NCI-H510A (cell line): Measurements from ENCODE around the gene CD47.

ENCODE experiments used
- DNase-seq: peaks from one replicate; lab custom pipeline; 2025; lab: John Stamatoyannopoulos, UW

CD47 gene

DNA sequence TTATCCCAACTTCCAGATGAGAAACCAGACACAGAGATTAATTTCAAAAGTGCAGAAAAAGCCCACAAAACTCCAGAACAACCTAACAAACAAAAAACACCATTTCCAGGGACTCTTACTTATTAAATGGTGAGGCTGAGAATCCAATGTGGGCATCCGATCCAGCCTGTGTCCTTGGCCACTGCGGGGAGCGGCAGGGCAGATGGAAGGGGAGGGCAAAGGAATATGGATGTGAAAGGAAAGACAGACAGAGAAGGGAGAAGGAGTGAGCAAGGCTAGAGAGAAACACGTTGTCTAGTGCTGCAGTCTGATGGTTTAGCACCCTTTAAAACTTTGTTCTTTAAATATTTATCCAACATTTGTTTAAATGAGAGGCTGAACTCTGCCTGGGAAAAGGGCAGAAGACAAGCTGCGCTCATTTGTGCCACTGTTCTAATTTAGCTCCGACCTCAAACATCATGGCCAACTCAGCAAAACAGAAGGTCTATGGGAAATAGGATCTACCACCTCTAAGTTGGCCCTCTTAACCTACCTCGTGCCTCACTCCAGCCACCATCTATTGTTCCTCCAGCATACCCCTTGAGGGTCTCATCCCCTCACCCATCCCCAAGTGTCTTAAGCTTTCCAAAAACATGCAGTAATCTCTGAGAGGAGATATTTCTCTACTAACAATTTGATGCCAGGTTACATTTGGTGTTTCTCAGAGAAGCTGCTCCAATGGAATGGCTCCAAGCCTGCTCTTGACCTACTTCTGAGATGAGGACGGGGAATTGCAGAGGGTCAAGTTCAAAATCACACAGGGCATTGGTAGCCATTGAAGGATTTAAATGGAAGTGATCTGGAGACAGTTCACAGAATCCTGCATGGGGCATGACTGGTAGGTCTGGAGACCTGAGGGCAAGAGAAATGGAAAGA lies 77.4 kb downstream of the CD47 start:
- no peak for DNase-seq

DNA sequence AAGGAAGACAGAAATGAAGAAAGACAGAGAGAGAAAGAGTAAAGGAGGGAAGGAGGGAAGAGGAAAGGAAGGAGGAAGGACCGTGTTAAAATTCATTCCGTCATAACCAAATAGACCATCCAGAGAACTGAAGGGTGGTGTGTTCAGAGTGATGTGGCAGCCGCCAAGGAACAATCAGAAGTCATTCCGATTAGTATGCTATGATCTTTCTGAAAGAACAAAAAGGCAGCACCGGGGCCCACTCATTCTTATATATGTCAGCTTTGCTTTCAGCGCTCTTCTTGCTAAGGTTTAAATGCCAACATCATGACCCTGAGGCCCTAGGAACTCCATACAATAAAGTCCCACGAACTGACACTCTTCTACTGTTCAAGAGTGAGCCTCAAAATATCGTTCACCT lies 78.5 kb downstream of the CD47 start:
- no peak for DNase-seq

DNA sequence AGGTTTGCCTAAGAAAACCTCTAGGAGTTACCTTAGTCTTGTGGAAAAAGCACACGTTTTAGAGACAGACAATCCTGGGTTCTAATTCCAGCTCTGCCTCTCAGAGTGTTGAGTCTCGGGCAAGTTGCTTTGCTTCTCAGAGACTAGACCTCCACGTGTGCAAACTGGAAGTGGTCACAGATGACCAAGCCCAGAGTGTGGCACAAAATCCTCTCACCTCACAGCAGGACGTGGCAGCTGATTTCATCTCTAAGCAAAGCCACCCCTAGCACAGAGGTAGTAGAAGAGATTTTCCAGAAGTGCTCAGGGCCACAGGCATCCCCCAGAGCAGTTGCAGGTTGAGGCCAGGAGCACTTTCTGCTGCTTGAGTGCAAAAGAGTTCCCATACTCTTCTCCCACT lies 79.2 kb downstream of the CD47 start:
- no peak for DNase-seq

DNA sequence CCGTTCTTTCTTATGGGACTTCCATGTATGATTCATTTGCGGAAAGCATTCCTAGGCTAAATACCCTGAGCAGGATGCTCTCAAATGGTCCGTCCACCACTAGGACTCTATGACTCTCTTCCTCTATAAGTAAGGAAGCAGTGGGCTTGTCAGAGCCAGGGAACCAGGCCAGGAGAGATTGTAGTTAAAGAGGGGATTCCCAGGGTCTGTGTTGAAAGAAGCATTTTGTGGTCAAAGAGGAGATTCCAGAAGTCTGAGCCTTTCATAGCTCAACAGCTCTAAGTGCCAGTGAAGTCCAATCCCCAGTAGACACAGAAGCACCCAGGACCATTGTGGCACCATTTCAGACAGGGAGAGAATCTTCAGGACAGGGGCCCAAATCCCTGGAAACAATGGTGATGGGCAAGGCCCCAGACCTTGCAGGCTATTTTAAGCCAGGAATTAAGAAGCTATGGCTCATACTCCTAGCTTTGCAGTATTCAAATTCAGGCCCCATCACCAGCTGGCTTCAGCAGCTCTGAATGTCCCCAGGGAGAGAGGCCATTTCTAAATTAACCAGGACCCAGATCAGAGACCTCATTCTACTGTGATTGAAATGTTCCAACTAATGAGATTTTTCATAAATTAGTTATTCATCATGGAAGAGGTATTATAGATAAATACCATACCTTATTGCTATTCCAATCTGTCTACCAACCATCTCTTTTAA lies 81.7 kb downstream of the CD47 start:
- no peak for DNase-seq

DNA sequence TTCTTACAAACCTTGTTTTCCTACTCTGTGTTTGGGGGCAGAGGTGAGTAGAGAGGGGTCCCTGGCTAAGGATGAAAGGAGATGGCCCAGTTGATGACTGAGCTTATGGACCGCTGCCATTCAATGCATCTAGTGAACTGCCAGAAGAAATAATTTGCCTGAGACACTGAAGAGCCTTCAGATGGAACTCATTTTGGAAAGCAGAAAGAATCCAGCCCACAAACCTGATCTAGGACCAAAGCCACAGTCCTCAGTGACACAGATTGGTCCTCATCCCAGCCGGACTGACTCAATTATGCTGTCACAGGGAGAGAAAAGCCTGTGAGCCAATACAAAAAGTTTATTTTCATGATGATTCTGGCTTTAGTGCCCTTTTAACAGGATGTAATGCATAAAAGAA lies 82.7 kb downstream of the CD47 start:
- no peak for DNase-seq

DNA sequence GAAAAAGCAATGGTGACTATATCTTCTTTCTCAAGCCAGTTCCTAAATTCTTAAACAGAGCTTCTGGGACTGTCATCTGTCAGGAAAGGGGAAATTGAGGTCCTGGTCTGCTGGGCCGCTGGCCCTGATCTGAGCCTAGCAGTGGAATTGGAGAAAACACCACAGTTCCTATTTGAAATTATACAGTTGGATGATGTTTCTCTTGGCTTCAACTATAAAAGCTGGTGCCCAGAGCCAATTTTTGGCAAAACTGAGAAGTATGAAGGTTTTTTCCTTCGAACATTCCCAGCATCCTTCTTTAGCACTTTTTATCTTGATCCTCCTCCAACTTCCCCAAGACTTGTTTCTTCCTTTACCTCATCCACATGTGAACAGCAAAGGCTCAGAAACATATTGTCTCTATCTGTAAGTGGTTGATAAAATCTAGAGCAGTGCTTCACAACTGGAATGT lies 83.9 kb downstream of the CD47 start:
- no peak for DNase-seq

DNA sequence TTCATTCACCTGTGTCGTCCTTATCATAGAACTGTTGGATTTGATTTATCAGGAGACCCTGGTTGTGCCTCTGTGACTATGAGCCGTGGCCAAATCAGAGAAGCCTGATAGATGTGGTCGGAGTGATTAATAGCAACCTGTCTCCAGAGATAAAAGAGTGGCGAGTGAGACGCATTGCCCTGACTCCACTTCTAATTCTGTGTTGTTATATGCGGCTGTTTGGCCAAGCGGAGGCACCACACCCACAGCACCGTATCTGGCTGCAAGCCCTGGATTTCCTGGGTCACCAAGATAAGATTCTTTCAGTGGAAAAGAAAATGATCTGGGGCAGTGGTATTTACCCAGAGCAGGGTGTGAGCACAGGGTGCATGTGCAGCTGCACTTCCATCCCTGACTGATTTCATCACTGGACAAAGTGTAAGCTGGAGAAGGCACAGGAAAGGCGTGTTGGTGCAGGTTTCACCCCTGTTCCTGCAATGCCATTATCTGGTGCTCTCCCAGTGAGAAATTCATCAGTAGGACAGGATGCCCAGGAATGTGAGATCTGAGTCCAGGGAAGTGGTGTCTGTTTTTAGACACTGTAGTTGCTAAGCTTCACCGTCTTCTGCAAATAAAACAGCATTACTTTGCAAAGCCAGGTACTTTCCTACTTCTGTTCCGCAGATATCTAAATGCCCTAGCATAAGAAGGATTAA lies 84.6 kb downstream of the CD47 start:
- no peak for DNase-seq

DNA sequence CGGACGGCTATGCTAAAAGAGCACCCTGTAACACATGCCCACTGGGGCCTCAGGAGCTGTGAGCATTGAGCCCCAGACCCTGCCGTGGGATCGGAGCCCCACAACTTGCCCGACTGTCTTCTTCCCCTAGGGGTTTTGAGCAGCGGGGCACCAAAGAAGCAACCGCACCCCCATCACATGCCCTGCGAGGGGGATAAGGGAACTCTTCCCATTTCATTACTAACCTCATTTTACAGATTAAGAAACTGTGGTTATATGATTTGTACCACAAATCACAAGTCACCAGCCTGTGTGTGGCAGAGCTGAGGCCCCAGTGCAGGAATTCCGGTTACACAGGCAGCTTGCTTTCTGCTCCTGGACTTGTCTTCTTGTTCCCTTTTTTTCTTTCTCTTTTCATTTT lies 86.2 kb downstream of the CD47 start:
- DNase-seq, result no peak

DNA sequence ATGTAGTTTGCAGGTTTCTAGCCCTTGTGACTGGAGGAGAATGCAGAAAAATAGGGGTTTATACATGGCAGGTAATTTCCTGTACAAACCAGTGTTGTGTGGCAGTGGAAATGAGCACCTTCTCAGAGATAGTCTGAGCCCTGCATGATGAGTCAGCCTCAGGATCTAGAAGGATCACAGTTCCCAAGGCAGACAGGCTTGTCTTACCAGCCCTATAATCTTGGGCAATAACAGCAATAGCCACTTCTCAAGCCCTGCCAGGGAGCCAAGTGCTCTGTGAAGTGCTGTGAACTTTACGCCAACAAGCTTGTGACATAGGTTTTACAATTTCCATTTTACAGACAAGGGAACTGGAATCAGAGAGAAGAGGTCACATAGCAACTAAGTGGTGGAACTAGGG lies 89.4 kb downstream of the CD47 start:
- no peak for DNase-seq

DNA sequence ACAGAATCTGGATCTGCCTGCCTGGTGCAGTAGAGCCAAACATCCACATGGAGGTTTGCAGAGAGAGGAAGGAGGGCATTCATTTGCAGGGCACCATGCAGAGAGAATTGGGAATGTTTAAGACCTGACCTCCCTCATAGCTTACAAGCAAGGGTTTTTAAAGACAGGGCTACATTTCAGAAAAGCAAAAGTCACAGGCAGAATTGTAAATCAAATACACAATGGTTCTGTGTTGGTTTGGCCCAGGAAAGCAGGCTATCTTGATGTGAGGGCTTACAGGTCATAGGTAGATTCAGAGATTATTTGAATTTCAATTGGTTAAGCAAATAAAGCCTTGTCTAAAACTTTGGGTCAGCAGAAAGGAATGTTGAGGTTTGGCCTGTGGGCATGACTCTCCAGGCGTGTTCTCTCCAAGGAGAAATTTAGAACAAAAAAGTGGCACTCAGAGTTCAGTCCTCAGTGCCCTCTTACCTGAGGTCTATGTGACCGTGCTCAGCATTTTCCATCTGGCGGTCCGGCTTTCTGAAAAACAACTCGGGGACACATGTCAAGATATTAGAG lies 91.5 kb downstream of the CD47 start:
- DNase-seq, result no peak

DNA sequence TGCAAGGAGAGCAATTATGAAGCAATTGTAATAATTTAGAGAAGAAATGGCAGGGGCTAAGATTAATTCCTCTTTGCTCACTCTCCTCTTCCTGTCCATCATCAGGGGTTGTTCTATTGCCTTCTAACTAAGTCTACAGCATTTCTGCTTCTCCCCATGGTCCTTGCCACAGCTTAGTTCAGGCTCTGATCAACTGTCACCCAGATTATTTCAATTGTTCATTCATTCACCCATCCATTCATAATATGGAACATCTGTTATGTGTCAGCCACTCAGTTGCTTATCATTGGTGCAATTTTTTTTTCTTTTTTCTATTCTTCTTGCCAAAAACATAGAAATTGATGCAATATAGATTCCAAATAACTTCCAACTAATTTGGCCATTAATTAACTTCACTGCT lies 93.2 kb downstream of the CD47 start:
- no peak for DNase-seq

DNA sequence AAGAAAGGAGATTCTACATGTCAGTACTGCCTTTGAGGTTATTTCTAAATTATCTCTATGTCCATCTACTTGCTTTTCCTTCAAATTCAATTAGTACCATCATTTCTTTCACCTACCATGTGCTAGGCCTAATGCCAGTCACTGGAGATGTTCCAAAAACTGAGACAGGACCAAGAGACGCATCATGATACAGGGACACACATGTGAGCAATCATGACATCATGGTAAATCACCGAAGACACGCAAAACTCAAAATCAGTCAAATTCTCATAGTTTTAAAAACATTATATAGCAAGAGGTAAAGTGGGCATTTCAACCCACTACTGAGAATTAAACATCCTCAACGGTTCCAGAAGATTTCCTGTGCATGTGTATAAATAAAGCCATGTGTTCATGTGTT lies 95.0 kb downstream of the CD47 start:
- DNase-seq, result no peak

DNA sequence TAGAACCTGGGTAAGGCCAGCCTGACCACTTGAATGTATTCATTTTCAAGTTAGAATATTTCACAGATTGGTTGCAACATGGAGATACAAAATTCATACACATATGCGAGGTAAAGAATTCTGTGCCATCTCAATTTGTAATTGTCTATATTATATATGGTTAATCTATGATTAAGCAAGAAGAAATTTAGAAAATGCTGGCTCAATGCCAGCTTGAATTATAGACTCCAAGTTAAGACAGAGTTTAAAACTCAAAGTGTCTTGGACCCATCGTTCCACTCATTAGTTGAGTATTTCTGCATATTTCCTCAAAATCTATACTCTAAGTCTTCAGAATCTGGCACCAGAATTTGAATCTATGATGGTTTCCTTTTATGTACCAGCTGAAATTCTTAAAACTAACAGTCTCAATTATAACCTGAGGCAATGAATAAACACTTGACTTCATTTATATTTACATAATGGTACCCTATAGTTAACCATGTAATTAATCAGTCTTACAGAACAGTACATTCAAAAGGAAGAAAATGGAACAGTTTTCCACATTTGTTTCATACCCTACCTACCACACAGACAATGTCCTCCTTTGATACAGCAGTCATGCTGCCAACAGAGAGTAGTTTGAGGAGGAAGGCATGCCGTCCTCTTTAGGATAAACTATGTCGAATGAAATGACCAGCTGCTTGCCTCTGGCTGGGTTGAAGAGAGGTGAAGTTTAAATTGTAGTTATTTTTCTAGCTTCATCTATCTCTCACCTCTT lies 95.7 kb downstream of the CD47 start:
- no peak for DNase-seq

DNA sequence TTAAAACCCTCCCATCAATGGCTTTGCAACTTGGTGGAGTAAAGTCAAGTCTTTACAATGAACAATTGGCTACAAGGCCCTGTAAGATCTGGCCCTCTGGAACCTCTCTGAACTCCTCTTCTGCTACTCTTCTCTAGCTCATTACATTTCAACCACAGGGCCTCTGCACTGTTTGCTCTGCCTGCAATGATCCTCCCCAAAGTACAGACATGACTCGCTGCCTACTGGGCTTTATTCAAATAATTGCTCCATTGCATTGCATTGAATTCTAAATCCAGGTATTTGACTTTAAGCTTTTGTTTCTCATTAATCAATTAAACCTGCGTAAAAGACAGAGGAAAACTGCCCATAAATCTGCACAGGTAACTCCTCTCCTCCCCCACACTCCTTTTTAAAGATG lies 96.7 kb downstream of the CD47 start:
- DNase-seq, result no peak

DNA sequence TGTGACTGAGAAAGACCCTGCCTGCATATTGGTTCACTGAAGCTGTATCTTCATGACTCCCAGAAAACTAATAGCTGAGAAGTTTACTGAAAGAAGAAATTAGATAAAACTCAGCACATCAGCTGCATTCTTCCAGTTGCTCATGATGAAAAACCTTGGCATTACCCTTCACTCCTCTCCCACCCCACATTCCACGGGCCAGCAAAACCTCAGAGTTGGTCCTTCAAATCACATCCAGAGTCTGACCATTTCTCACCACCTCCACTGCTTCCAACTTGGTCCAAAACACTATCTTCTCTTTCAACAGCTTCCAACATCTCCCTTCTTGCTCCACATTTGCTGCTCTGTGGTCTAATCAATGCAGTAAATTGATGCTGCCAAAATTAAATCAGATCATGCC lies 97.1 kb downstream of the CD47 start:
- no peak for DNase-seq
